Measurements from ENCODE around the gene SUMO4. TPM values are rescaled to one million over a fixed set of nuclear protein-coding genes. Genes with fewer than 3 reads are reported as not detected.

SUMO4 gene
- total RNA-seq, 1 donor, result 2.6 TPM

GRCh38 chr6:149449831-149450678, 50.0 kb downstream of the SUMO4 start:
- TF ChIP-seq CTCF (IDR thresholded peaks at IDR 0.05; ENCODE audit: insufficient read depth, low read depth, low read length), result no peak
- DNase-seq (ENCODE audit: low read depth), result no peak
- H3K4me3 ChIP-seq (ENCODE audit: low read depth, low read length), result peak overlapping the region; percentile 41

Other genes starting within 250 kb of the SUMO4 start
- gene TAB2, start 82.5 kb upstream of the SUMO4 start, total RNA-seq, result 20.9 and 36.3 TPM in 2 replicates
- under 0.01 TPM in 2 replicates for gene ZC3H12D, start 84.8 kb downstream of the SUMO4 start, total RNA-seq
- 24.2 and 40.6 TPM in 2 replicates for gene PPIL4, start 145.8 kb downstream of the SUMO4 start, total RNA-seq
- 41.9 and 69.1 TPM in 2 replicates for gene GINM1, start 166.1 kb downstream of the SUMO4 start, total RNA-seq
- 18.0 and 21.6 TPM in 2 replicates for gene KATNA1, start 248.5 kb downstream of the SUMO4 start, total RNA-seq